MG63 (cell line): ENCODE measurements around the gene SRL. TPM values are rescaled to one million over a fixed set of nuclear protein-coding genes. Genes with fewer than 3 reads are reported as not detected.
"Not testable (repeated sequence)": the region's sequence is repeated elsewhere in the genome, so short reads cannot be mapped to it uniquely, and the experiment has no call there.

ENCODE experiments used
- DNase-seq: peaks from one replicate; pipeline ENCODE4 v3.0.0-alpha.2; 2020
- H3K27me3 ChIP-seq: fragments of 250-450 bp; sonication (Bioruptor Pico); 2 replicates; pipeline ENCODE4 v1.5.1; 2020; ENCODE audit warnings: mild to moderate bottlenecking, moderate library complexity
- H3K36me3 ChIP-seq: fragments of 250-450 bp; sonication (Bioruptor Pico); 2 replicates; pipeline ENCODE4 v1.5.1; 2020; ENCODE audit warnings: mild to moderate bottlenecking, moderate library complexity
- H3K4me3 ChIP-seq: fragments of 250-450 bp; sonication (Bioruptor Pico); 2 replicates; pipeline ENCODE4 v1.5.1; 2020; ENCODE audit warnings: mild to moderate bottlenecking, moderate library complexity
- H3K9me3 ChIP-seq: fragments of 250-450 bp; sonication (Bioruptor Pico); 2 replicates; pipeline ENCODE4 v1.5.1; 2020; ENCODE audit warnings: mild to moderate bottlenecking, moderate library complexity
- total RNA-seq: library from RNA; depleted of rRNA; stranded (reverse); fragments of >200 nt; shearing (Covaris generic); gene quantifications from 2 replicates; pipeline ENCODE4 v1.2.3, GENCODE V29; 2014; ENCODE audit warnings: low replicate concordance

SRL gene
- total RNA-seq, 1 experiment from 2014 or later: 0.03 TPM

GRCh38 chr16:4264546-4264945 is 22.7 kb upstream of the SRL start:
- Histone ChIP-seq H3K9me3 (no peaks in the 10 kb centered on the region), H3K4me3 (no peak overlapping the region), H3K27me3 (no peaks in the 10 kb centered on the region), H3K36me3 (peaks cover 75% of the 10 kb centered on the region)
- peak; percentile 26 for DNase-seq

DNA sequence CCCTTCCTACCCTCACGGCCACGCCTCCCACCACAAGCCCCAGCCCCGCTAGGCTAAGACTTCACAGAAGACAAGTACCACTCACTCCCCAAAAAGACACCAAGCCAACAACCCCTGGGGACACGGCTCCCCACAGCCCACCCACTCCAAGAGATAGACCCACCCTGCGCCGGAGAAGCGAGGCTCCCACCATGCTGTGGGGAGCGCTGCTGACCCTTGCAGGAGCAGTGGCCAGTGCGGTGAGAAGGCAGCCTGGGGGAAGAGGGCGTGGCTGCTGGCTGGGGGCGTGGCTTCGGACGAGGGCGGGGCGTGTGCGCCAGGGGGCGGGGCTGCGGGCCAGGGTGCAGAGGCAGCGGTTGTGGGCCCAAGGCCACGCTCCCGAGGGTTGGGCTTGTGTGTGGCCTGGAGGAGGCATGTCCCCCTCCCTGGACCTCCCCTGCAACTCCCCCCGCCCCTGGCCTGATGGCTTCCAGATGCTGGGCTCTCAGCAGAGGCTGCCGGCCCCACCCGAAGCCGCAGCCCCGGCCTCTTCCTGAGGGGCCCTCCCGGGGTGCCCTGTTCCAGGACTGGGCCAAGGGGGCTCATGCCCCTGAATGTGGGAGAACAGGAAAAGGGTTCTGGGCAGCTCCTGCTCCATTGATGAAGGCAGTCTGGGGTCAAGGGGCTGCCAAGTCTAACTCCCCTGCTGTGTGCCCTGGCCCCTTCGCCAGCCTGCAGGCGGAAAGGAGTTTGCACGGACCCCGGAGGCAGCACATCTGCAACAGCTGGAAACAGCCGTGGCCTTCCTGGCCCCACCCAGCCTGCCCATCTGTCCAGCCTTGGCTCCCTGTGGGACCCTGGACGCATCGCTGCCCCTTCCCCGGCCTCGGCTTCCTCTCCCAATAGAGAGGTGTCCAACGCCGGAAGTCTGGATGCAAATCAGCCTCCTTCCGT is 21.9 kb upstream of the SRL start:
- Histone ChIP-seq H3K9me3 (no peaks in the 10 kb centered on the region), H3K4me3 (no peak overlapping the region), H3K36me3 (peaks cover 74% of the 10 kb centered on the region), H3K27me3 (no peaks in the 10 kb centered on the region)
- DNase-seq: peak; percentile 81

DNA sequence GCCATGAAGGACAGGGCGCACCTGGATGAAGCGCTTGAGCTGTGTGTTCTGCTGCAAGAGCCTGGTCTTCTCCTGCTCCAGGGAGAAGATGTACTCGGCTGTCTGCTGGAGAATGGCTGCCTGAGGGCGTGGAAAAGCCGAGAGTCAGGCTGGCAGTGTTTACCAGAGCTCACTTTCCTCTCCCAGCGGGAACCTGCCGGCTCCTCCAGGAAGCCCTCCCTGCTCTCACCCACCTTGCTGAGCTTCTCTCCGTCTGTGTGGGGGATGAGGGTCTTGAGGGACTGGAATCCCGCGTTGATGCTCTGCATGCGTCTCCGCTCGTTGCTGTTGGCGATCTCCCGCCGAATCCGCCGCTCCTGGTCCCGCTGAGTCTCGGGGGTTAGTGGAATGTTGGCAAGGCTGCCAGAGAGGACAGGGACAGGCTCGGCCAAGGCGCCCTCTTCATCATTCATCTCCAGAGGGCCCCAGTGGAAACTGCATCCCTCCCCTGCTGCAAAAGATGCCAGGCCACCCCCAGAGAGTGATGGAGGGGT is 20.5 kb upstream of the SRL start:
- Histone ChIP-seq H3K27me3 (no peaks in the 10 kb centered on the region), H3K36me3 (peaks cover 68% of the 10 kb centered on the region), H3K9me3 (no peaks in the 10 kb centered on the region), H3K4me3 (no peak overlapping the region)
- no peak for DNase-seq

DNA sequence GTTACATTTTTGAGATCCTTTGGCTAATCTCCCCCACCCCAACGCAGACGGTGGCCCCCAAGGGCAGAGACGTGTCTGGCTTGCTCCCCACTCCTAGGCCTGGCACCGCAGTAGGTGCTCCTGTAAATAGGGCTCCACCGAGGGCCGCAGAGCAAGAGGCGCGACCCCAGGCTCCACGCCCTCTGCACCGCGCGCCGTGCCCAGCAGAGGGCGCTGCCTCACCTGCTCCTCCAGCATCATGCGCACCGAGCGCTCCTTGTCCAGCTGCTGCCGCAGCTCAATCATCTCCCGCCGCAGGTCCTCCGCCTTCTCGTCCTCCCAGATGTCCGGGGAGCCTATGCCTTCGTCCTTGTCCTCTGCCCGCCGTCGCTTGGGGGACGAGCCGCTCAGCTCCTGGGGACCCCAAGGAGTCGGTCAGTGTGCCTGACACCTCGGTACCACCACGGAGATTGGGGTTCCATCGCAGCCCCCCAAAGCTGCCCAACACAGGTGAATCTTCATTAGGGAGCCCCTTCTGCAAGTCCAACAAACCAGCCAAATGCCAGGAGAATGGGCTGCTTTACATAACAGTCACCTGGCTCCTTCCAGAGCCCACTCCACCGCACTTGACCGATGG is 19.8 kb upstream of the SRL start:
- DNase-seq: peak; percentile 18
- Histone ChIP-seq H3K36me3 (peaks cover 64% of the 10 kb centered on the region), H3K27me3 (no peaks in the 10 kb centered on the region), H3K4me3 (no peak overlapping the region), H3K9me3 (no peaks in the 10 kb centered on the region)

- Histone ChIP-seq H3K36me3 (peaks cover 64% of the 10 kb centered on the region), H3K4me3 (no peak overlapping the region), H3K9me3 (no peaks in the 10 kb centered on the region), H3K27me3 (no peaks in the 10 kb centered on the region)
- no peak for DNase-seq
Measured at GRCh38 chr16:4260360-4260759, 18.5 kb upstream of the SRL start.

GRCh38 chr16:4257646-4258556 is 16.0 kb upstream of the SRL start:
- peaks cover 54% of the 10 kb centered on the region for H3K36me3 ChIP-seq
- DNase-seq: no peak
- no peaks in the 10 kb centered on the region for H3K27me3 ChIP-seq
- no peaks in the 10 kb centered on the region for H3K9me3 ChIP-seq
- no peak overlapping the region for H3K4me3 ChIP-seq

DNA sequence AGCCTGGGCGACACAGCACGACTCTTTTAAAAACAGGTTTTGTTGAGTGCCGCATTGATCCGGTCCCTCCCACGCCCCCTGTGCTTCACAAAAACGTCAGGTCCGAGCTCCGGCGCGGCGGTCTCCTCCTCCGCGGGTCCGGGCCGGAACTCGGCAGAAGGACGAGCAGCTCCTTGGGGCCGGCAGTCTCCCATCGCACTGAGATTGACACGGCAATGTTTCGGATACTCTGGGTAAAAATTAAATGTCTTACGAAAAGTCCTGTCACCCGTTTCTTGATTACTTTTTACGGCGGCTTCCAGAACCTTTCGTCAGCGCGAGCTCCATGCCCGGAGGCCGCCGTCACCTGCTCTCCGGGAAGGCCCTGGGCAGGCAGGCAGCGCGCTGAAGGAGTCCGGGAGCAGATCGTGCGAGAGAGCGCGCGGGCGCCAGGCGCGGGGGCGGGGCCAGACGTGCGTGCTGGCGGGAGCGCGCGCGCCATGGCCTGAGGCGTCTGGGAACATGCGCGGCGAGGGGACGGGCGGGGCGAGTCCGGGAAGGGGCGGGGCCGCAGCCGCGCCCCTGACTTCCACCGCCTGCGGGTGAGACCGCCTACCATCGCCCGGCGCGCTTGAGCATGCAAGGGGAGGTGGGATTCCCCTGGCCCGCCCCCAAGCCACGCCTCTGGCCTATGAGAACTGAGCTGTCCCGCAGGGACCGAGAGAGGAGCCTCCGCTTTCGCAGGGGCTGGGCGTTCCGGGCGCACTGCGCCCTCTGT is 11.7 kb upstream of the SRL start:
- H3K9me3 ChIP-seq: no peaks in the 10 kb centered on the region
- DNase-seq: peak; percentile 100
- H3K27me3 ChIP-seq: no peaks in the 10 kb centered on the region
- peak overlapping the region; percentile 72 for H3K4me3 ChIP-seq
- peaks cover 19% of the 10 kb centered on the region for H3K36me3 ChIP-seq

GRCh38 chr16:4253012-4253393 is 11.1 kb upstream of the SRL start:
- Histone ChIP-seq H3K4me3 (peak overlapping the region; percentile 72), H3K36me3 (peaks cover 17% of the 10 kb centered on the region)
- H3K9me3 ChIP-seq, H3K27me3 ChIP-seq, DNase-seq: not testable (repeated sequence)

DNA sequence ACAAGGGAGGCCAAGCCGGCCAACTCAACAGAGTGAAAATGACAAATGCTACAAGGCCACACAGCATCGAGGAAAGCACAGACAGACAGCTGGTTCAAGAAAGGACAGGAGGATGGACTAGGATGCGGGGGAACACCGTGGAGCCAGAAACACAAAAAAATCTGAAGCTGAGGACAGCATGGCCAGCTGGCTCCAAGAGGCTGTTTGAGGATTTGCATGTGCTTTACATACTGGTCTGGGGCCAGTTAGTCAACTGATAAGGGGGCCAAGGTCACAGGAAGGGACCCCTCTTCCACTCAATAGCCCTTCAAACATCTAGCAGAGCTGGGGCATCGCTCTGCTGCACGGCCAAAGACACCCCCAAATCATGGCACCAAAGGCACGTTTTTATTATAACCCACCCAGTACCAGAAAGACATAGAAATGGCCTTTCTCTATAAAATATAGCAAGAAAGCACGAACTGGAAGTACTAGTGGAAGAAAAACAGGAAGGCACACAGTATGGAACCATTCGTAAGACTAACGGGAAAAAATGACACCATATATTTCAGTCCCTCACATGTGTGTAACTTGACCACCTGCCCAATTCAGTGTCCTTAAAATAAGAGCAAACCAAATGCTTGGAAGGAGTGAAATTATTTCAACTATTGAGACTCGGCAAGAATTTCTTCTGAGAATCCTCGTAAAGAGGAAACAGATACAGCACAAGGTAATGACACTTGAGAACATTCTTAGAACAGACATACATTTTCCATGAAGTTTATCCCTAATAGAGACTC is 7.8 kb upstream of the SRL start:
- no peaks in the 10 kb centered on the region for H3K27me3 ChIP-seq
- H3K9me3 ChIP-seq: no peaks in the 10 kb centered on the region
- H3K4me3 ChIP-seq: no peak overlapping the region
- H3K36me3 ChIP-seq: no peaks in the 10 kb centered on the region
- no peak for DNase-seq

DNA sequence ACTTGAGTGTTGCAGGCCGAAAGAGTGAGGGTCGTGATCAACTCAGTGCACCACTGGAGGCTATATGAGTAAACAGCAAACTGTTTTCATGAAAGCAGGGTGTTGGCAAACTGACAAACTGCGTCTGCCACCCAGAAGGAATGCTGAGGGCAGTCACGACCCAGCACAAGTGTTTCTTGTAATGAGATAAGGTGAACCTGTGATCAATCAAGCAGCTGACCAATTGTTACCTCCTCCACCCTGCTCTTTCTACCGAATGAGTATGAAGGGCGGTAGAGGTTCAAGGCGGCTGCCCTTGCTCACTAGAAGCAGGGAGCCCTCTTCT is 5.5 kb upstream of the SRL start:
- Histone ChIP-seq H3K9me3 (no peaks in the 10 kb centered on the region), H3K4me3 (no peak overlapping the region), H3K27me3 (no peaks in the 10 kb centered on the region), H3K36me3 (no peaks in the 10 kb centered on the region)
- DNase-seq: no peak

- no peak for DNase-seq
- Histone ChIP-seq H3K36me3 (no peaks in the 10 kb centered on the region), H3K9me3 (no peaks in the 10 kb centered on the region), H3K27me3 (no peaks in the 10 kb centered on the region), H3K4me3 (no peak overlapping the region)
Measured at GRCh38 chr16:4246777-4247459, 5.0 kb upstream of the SRL start.

GRCh38 chr16:4245077-4245791 is 3.4 kb upstream of the SRL start:
- no peak for DNase-seq
- H3K27me3 ChIP-seq: no peaks in the 10 kb centered on the region
- H3K9me3 ChIP-seq: no peaks in the 10 kb centered on the region
- no peak overlapping the region for H3K4me3 ChIP-seq
- H3K36me3 ChIP-seq: no peaks in the 10 kb centered on the region

DNA sequence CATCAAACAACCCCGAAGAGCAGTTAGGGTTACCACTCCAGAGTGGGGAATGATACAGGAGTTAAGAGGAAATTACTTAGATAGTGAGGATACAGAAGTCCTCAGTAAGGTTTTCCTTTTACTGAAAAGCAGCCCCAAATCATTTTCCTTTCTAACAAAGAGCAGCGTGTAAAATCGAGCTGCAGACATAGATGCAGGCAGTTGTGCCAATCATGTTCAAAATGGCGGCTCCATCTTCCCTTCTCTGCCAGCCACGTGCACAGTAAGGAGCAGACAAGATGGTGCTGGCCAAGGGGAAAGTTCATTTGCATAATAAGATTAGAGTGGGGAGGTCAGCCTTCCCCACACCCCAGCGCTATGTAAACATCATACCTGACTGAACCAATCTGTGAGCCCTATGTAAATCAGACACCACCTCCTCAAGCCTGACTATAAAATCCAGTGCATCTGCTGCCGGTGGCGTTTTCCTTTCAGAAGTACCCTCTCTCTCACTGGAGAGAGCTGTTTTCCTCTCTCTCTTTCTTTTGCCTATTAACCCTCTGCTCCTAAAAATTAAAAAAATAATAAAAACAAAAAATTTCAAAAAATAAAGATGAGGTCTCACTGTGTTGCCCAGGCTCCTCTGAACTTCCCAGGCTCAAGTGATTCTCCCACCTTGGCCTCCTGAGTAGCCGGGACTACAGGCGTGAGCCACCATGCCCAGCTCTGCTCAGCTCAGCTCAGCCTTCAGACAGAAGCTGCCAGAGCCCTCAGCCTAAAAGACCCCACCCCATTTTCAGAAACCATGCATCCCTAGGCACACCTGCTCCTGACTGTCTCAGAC is 2.6 kb upstream of the SRL start:
- H3K36me3 ChIP-seq: no peaks in the 10 kb centered on the region
- H3K9me3 ChIP-seq: no peaks in the 10 kb centered on the region
- no peak overlapping the region for H3K4me3 ChIP-seq
- DNase-seq: peak; percentile 31
- no peaks in the 10 kb centered on the region for H3K27me3 ChIP-seq
